ENCODE results near the gene BCL11B.
A peak's percentile ranks its signal among the peaks of the same experiment; 100 is the strongest.
"Not testable (repeated sequence)": the region's sequence is repeated elsewhere in the genome, so short reads cannot be mapped to it uniquely, and the experiment has no call there.

The BCL11B gene

GRCh38 chr14:99236386-99237138 is 35.4 kb downstream of the BCL11B start:
- DNase-seq = no peak

- no peak for DNase-seq
These were observed 36.2 kb downstream of the BCL11B start for GRCh38 chr14:99235582-99236320.

- no peak for DNase-seq
These were observed 36.9 kb downstream of the BCL11B start for GRCh38 chr14:99234961-99235571.

- DNase-seq = no peak
These were observed 37.6 kb downstream of the BCL11B start for GRCh38 chr14:99234355-99234754.

- DNase-seq = no peak
These were observed 38.6 kb downstream of the BCL11B start for GRCh38 chr14:99233222-99234035.

- no peak for DNase-seq
These were observed 39.2 kb downstream of the BCL11B start for GRCh38 chr14:99232714-99233214.

GRCh38 chr14:99231850-99232713 is 39.9 kb downstream of the BCL11B start:
- DNase-seq = peak; percentile 66

GRCh38 chr14:99231161-99231849 is 40.7 kb downstream of the BCL11B start:
- no peak for DNase-seq

- DNase-seq = no peak
These were observed 41.5 kb downstream of the BCL11B start for GRCh38 chr14:99230208-99231151.

- no peak for DNase-seq
These were observed 42.3 kb downstream of the BCL11B start for GRCh38 chr14:99229654-99230207.

- not testable (repeated sequence) for DNase-seq
These were observed 43.2 kb downstream of the BCL11B start for GRCh38 chr14:99228760-99229159.

- no peak for DNase-seq
These were observed 45.3 kb downstream of the BCL11B start for GRCh38 chr14:99226687-99227086.

- DNase-seq = no peak
These were observed 46.4 kb downstream of the BCL11B start for GRCh38 chr14:99225436-99226203.

- DNase-seq = no peak
These were observed 47.0 kb downstream of the BCL11B start for GRCh38 chr14:99224948-99225347.

- DNase-seq = no peak
These were observed 47.7 kb downstream of the BCL11B start for GRCh38 chr14:99224116-99224910.

- no peak for DNase-seq
These were observed 50.6 kb downstream of the BCL11B start for GRCh38 chr14:99221445-99221844.

GRCh38 chr14:99217066-99217955 is 54.7 kb downstream of the BCL11B start:
- peak; percentile 49 for DNase-seq
